Right renal cortex interstitium (tissue), 3 donors: Measurements from ENCODE around the gene DDO. TPM values are rescaled to one million over a fixed set of nuclear protein-coding genes. Genes with fewer than 3 reads are reported as not detected.

Experiments
- DNase-seq, 3 donors: peaks; one replicate each; pipeline ENCODE4 v3.0.0-alpha.2; 2013; ENCODE audit warnings: low read depth in 3 of 3, low spot score in 2 of 3
- polyA plus RNA-seq, 3 donors: library from polyadenylated mRNA; unstranded; fragments of 120-200 nt; gene quantifications; one replicate each; pipeline ENCODE4 v1.2.1, GENCODE V29; 2013; ENCODE audit not compliant: insufficient read length in 3 of 3

Gene DDO
- polyA plus RNA-seq, 3 donors: 0.33 to 1.2 (median 1.2) TPM

GRCh38 chr6:110378552-110378951, 36.8 kb downstream of the DDO start:
- no peak for DNase-seq

- no peak for DNase-seq
Measured at GRCh38 chr6:110369066-110369465, 46.3 kb downstream of the DDO start.

GRCh38 chr6:110368284-110368683, 47.1 kb downstream of the DDO start:
- no peak for DNase-seq

- no peak for DNase-seq
Measured at GRCh38 chr6:110367825-110368224, 47.5 kb downstream of the DDO start.

GRCh38 chr6:110366975-110367374, 48.4 kb downstream of the DDO start:
- DNase-seq: no peak

GRCh38 chr6:110366256-110366655, 49.1 kb downstream of the DDO start:
- DNase-seq: no peak

GRCh38 chr6:110364364-110365105, 50.8 kb downstream of the DDO start:
- no peak for DNase-seq

- no peak for DNase-seq
Measured at GRCh38 chr6:110363748-110364147, 51.6 kb downstream of the DDO start.

GRCh38 chr6:110360676-110361075, 54.7 kb downstream of the DDO start:
- DNase-seq: no peak

- DNase-seq: no peak
Measured at GRCh38 chr6:110359556-110359955, 55.8 kb downstream of the DDO start.

- no peak for DNase-seq
Measured at GRCh38 chr6:110358553-110359160, 56.7 kb downstream of the DDO start.

GRCh38 chr6:110357664-110358552, 57.5 kb downstream of the DDO start, which contains the start of gene METTL24:
Gene METTL24 (minus strand): TSS chr6:110358349. CDS start chr6:110358272, 77 bp downstream.
- no peak for DNase-seq

GRCh38 chr6:110357298-110357663, 58.1 kb downstream of the DDO start:
- no peak for DNase-seq

GRCh38 chr6:110356778-110357177, 58.6 kb downstream of the DDO start:
- DNase-seq: no peak

- DNase-seq: no peak
Measured at GRCh38 chr6:110355727-110356126, 59.6 kb downstream of the DDO start.

- DNase-seq: no peak
Measured at GRCh38 chr6:110355022-110355421, 60.4 kb downstream of the DDO start.

- no peak for DNase-seq
Measured at GRCh38 chr6:110354153-110354552, 61.2 kb downstream of the DDO start.

GRCh38 chr6:110353457-110354001, 61.8 kb downstream of the DDO start:
- no peak for DNase-seq

GRCh38 chr6:110352563-110353262, 62.7 kb downstream of the DDO start:
- DNase-seq: no peak

- DNase-seq: no peak
Measured at GRCh38 chr6:110351986-110352385, 63.4 kb downstream of the DDO start.

GRCh38 chr6:110351546-110351945, 63.8 kb downstream of the DDO start:
- DNase-seq: no peak
